HepG2 (cell line): Measurements from ENCODE around the gene LHX3. TPM values are rescaled to one million over a fixed set of nuclear protein-coding genes. Genes with fewer than 3 reads are reported as not detected.

Source experiments
- CC2D1A ChIP-seq: sonication (generic); formaldehyde crosslinking; IDR thresholded peaks from 2 replicates; pipeline ENCODE4 v1.8.1; 2023; ENCODE audit warnings: mild to moderate bottlenecking, missing genetic modification reagents
- JUND ChIP-seq: sonication (generic); formaldehyde crosslinking; IDR thresholded peaks from 2 replicates; pipeline ENCODE4 v1.8.0; 2022; ENCODE audit warnings: mild to moderate bottlenecking, missing genetic modification reagents
- RAD21 ChIP-seq: fragments of 450-650 bp; formaldehyde crosslinking; IDR thresholded peaks from 2 replicates; pipeline ENCODE4 v1.5.0; 2020; ENCODE audit warnings: mild to moderate bottlenecking
- RARA ChIP-seq: IDR thresholded peaks from 2 replicates; pipeline ENCODE4 v1.6.1; 2016; ENCODE audit warnings: missing genetic modification reagents, missing compliant biosample characterization
- TAF1 ChIP-seq: sonication (generic); formaldehyde crosslinking; IDR thresholded peaks from 2 replicates; pipeline ENCODE4 v1.4.0; 2020; ENCODE audit warnings: missing genetic modification reagents
- YEATS2 ChIP-seq: sonication (generic); formaldehyde crosslinking; IDR thresholded peaks from 2 replicates; pipeline ENCODE4 v1.4.0; 2020; ENCODE audit warnings: missing genetic modification reagents, borderline replicate concordance
- ZFP1 ChIP-seq: IDR thresholded peaks from 2 replicates; pipeline ENCODE4 v1.6.1; 2016
- ZFP36L1 ChIP-seq: sonication (generic); formaldehyde crosslinking; IDR thresholded peaks from 2 replicates; pipeline ENCODE4 v1.8.0; 2022; ENCODE audit warnings: mild to moderate bottlenecking, missing genetic modification reagents, moderate library complexity
- ZNF235 ChIP-seq: sonication (generic); formaldehyde crosslinking; IDR thresholded peaks from 2 replicates; pipeline ENCODE4 v1.8.1; 2023; ENCODE audit warnings: mild to moderate bottlenecking, missing genetic modification reagents, borderline replicate concordance
- ZNF878 ChIP-seq: sonication (generic); formaldehyde crosslinking; IDR thresholded peaks from 2 replicates; pipeline ENCODE4 v1.8.1; 2023; ENCODE audit warnings: mild to moderate bottlenecking, missing genetic modification reagents, moderate library complexity
- polyA plus RNA-seq, 8 experiments: library from polyadenylated mRNA; depleted of rRNA in 3 of 8; stranded (reverse) in 7 of 8; unstranded in 1 of 8; fragments of >200 nt; fragmentation: Illumina TruSeq in 4 of 8; extraction: Trizol in 4 of 8; gene quantifications; 2 replicates each; pipeline versions ENCODE4 v1.2.1 to v1.2.3, GENCODE V29; 2011 to 2016; ENCODE audit warnings: low read depth in 4 of 8, missing spikeins in 1 of 8, mixed read lengths in 1 of 8; ENCODE audit not compliant: insufficient read depth in 1 of 8
- total RNA-seq, 5 experiments: library from RNA; depleted of rRNA; stranded (reverse); fragments of >200 nt; fragmentation: Illumina TruSeq; extraction: Trizol; gene quantifications; 2 replicates each; pipeline ENCODE4 v1.2.3, GENCODE V29; 2016; ENCODE audit warnings: low read depth in 1 of 5
- TF ChIP-seq, protein P1 (sequence below): sonication (generic); formaldehyde crosslinking; conservative IDR thresholded peaks from 2 replicates; pipeline ENCODE4 v1.4.0; 2020; ENCODE audit warnings: mild to moderate bottlenecking, missing genetic modification reagents, moderate library complexity
- TF ChIP-seq, protein P2 (sequence below): sonication (generic); formaldehyde crosslinking; IDR thresholded peaks from 2 replicates; pipeline ENCODE4 v1.5.1; 2020; ENCODE audit warnings: missing genetic modification reagents, mild to moderate bottlenecking, borderline replicate concordance

LHX3 gene
- total and polyA plus RNA-seq, 2 of the 13 experiments (the other 11 are each of a cell fraction or from before 2014, with no cell fraction given): not detected

GRCh38 chr9:136178773-136179075 lies 26.2 kb downstream of the LHX3 start (continued):
- TF ChIP-seq ZNF235 (CRISPR knock-in tag): no peak
- TF ChIP-seq, protein P1, sequence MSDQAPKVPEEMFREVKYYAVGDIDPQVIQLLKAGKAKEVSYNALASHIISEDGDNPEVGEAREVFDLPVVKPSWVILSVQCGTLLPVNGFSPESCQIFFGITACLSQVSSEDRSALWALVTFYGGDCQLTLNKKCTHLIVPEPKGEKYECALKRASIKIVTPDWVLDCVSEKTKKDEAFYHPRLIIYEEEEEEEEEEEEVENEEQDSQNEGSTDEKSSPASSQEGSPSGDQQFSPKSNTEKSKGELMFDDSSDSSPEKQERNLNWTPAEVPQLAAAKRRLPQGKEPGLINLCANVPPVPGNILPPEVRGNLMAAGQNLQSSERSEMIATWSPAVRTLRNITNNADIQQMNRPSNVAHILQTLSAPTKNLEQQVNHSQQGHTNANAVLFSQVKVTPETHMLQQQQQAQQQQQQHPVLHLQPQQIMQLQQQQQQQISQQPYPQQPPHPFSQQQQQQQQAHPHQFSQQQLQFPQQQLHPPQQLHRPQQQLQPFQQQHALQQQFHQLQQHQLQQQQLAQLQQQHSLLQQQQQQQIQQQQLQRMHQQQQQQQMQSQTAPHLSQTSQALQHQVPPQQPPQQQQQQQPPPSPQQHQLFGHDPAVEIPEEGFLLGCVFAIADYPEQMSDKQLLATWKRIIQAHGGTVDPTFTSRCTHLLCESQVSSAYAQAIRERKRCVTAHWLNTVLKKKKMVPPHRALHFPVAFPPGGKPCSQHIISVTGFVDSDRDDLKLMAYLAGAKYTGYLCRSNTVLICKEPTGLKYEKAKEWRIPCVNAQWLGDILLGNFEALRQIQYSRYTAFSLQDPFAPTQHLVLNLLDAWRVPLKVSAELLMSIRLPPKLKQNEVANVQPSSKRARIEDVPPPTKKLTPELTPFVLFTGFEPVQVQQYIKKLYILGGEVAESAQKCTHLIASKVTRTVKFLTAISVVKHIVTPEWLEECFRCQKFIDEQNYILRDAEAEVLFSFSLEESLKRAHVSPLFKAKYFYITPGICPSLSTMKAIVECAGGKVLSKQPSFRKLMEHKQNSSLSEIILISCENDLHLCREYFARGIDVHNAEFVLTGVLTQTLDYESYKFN (CRISPR knock-in tag): no peak
- TF ChIP-seq RAD21: no peak
- no peak for TF ChIP-seq ZFP1 (CRISPR knock-in tag)
- TF ChIP-seq RARA (CRISPR knock-in tag): no peak
- TF ChIP-seq ZNF878 (CRISPR knock-in tag): no peak
- no peak for TF ChIP-seq TAF1 (CRISPR knock-in tag)
- TF ChIP-seq YEATS2 (CRISPR knock-in tag): no peak
- TF ChIP-seq JUND (CRISPR knock-in tag): no peak
- TF ChIP-seq CC2D1A (CRISPR knock-in tag): no peak
- TF ChIP-seq ZFP36L1 (CRISPR knock-in tag): no peak
- TF ChIP-seq, protein P2, sequence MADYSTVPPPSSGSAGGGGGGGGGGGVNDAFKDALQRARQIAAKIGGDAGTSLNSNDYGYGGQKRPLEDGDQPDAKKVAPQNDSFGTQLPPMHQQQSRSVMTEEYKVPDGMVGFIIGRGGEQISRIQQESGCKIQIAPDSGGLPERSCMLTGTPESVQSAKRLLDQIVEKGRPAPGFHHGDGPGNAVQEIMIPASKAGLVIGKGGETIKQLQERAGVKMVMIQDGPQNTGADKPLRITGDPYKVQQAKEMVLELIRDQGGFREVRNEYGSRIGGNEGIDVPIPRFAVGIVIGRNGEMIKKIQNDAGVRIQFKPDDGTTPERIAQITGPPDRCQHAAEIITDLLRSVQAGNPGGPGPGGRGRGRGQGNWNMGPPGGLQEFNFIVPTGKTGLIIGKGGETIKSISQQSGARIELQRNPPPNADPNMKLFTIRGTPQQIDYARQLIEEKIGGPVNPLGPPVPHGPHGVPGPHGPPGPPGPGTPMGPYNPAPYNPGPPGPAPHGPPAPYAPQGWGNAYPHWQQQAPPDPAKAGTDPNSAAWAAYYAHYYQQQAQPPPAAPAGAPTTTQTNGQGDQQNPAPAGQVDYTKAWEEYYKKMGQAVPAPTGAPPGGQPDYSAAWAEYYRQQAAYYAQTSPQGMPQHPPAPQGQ: no peak
